Activated naive CD4-positive, alpha-beta T cell treated with anti-CD3 and anti-CD28 coated beads for 36 hours (primary cell): ENCODE results near the gene CHDH. TPM values are rescaled to one million over a fixed set of nuclear protein-coding genes. Genes with fewer than 3 reads are reported as not detected.

Source experiments
- CTCF ChIA-PET: fragments of 350-600 bp; sonication (Branson Sonifier 250); formaldehyde crosslinking; loops from one replicate; lab custom pipeline; 2021; ENCODE audit warnings: antibody characterized with exemption; lab: Charles Lee
- DNase-seq: peaks from one replicate; pipeline ENCODE4 v3.0.0-alpha.2; 2020
- H3K27ac Mint-ChIP-seq: one replicate; pipeline ENCODE4 v1.8.0; 2021; ENCODE audit warnings: mild to moderate bottlenecking, mixed read lengths
- H3K27me3 Mint-ChIP-seq: one replicate; pipeline ENCODE4 v1.8.0; 2021; ENCODE audit warnings: low read depth, mixed read lengths
- H3K36me3 Mint-ChIP-seq: one replicate; pipeline ENCODE4 v1.8.0; 2021; ENCODE audit warnings: low read depth, mixed read lengths
- H3K4me1 Mint-ChIP-seq: one replicate; pipeline ENCODE4 v1.8.0; 2021; ENCODE audit warnings: low read depth, mixed read lengths
- H3K4me3 Mint-ChIP-seq: one replicate; pipeline ENCODE4 v1.8.0; 2021; ENCODE audit warnings: mild to moderate bottlenecking, moderate library complexity, mixed read lengths
- H3K9me3 Mint-ChIP-seq: one replicate; pipeline ENCODE4 v1.8.0; 2021; ENCODE audit warnings: mixed read lengths
- intact Hi-C: fragments of 100-400 bp; cut with micrococcal nuclease; formaldehyde crosslinking; loops from one replicate; pipeline ENCODE4 v1.15.1; 2023
- total RNA-seq, 2 experiments: library from RNA; stranded (reverse); gene quantifications; one replicate each; pipeline ENCODE4 v1.2.3, GENCODE V29; 2021

The CHDH gene
- total RNA-seq, 2 experiments from 2014 or later, result 0.12 to 0.35 TPM

DNA sequence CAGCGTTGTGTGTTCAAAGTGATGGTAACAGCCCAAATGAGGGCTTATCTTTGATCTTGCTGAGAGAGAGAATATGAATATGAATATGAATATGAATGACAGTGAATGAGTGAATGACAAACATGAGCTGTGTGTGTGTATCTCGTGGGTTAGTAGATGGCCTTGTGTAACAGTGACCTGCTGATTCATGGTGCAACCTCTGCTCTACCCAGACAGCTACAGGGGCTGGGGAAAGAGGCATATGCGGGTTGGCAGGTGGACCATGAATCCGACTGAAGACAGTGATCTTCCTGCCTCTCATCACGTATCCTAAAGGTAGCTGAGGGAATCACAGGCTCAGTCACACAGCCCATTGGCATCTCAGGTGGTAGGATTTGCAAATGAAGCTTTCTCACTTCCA is 58.2 kb downstream of the CHDH start:
- no peaks in the 10 kb centered on the region for H3K4me1 Mint-ChIP-seq
- H3K4me3 Mint-ChIP-seq, result no peak overlapping the region
- H3K36me3 Mint-ChIP-seq, result no peaks in the 10 kb centered on the region
- no peaks in the 10 kb centered on the region for H3K27me3 Mint-ChIP-seq
- CTCF ChIA-PET, result no interaction called here
- DNase-seq, result no peak
- intact Hi-C loops, result no loop called here
- H3K27ac Mint-ChIP-seq, result no peak overlapping the region
- no peaks in the 10 kb centered on the region for H3K9me3 Mint-ChIP-seq

DNA sequence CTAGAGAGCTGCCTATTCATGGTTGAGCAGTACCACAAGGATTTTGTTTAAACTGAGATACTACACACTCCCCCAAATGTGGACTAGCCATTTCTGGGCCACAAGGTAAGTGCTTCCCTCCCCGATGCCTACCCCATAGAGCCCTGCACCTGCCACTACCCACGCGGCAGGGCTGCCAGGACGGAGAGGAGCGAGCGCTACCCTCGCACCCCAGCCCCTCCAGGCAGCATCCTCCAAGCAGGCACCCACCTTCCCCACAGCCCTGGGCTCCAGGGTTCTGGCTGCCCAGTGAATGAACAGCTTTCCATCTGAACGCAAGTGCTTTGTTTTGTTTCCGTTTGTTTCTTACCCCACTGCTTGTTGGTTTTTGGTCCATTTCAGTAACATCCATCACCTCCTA is 59.2 kb downstream of the CHDH start:
- Mint-ChIP-seq H3K9me3 (no peaks in the 10 kb centered on the region), H3K27me3 (no peaks in the 10 kb centered on the region), H3K4me1 (no peaks in the 10 kb centered on the region), H3K36me3 (no peaks in the 10 kb centered on the region), H3K4me3 (no peak overlapping the region), H3K27ac (no peak overlapping the region)
- intact Hi-C loops, result no loop called here
- CTCF ChIA-PET, result no interaction called here
- no peak for DNase-seq

DNA sequence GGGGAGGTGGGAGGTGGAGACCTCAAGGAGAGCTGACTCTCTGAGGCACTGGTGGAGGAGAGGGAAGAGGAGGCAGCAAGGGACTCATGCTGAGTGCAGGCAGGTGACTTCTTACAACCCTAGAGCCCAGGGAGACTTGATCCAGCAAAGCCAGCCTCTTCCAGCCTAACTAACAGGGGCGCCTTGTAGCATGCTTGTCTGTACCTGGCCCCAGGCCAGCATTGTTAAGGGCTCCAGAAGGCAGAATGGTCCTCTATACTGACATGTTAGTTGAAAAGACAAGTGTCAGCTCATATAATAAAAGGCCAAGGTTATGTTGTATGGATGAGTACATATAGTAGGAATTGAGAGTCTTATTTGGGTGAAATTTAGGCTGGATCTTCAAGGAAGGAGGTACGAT is 65.4 kb downstream of the CHDH start:
- no peak overlapping the region for H3K27ac Mint-ChIP-seq

DNA sequence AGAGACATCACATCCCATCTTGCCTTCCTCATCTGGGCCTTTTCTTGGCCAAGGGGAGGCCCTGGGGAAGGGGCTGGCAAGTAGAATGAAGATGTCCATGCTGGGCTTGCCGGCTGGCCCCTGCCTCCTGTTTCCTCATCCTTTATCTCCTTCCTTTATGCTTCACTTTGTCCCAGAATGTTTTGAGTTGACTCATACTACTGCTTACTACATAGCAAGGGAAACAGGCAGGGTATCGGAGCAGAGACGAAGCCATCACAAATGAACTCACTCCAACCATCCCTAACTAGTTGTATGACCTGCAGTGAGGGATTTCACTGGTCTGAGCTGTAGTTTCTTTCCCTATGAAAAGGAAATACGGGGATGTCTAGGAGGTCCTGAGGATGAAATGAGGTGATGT is 66.0 kb downstream of the CHDH start:
- H3K4me1 Mint-ChIP-seq, result no peaks in the 10 kb centered on the region
- CTCF ChIA-PET, result no interaction called here
- no peaks in the 10 kb centered on the region for H3K36me3 Mint-ChIP-seq
- intact Hi-C loops, result no loop called here
- no peaks in the 10 kb centered on the region for H3K9me3 Mint-ChIP-seq
- no peak for DNase-seq
- H3K27ac Mint-ChIP-seq, result no peak overlapping the region
- H3K4me3 Mint-ChIP-seq, result no peak overlapping the region
- H3K27me3 Mint-ChIP-seq, result no peaks in the 10 kb centered on the region

More for the DNA sequence above, 65.4 kb downstream of the CHDH start:
- H3K4me3 Mint-ChIP-seq, result no peak overlapping the region
- H3K27me3 Mint-ChIP-seq, result no peaks in the 10 kb centered on the region
- intact Hi-C loops, result no loop called here
- CTCF ChIA-PET, result no interaction called here
- H3K4me1 Mint-ChIP-seq, result no peaks in the 10 kb centered on the region
- H3K36me3 Mint-ChIP-seq, result no peaks in the 10 kb centered on the region
- H3K9me3 Mint-ChIP-seq, result no peaks in the 10 kb centered on the region
- no peak for DNase-seq

DNA sequence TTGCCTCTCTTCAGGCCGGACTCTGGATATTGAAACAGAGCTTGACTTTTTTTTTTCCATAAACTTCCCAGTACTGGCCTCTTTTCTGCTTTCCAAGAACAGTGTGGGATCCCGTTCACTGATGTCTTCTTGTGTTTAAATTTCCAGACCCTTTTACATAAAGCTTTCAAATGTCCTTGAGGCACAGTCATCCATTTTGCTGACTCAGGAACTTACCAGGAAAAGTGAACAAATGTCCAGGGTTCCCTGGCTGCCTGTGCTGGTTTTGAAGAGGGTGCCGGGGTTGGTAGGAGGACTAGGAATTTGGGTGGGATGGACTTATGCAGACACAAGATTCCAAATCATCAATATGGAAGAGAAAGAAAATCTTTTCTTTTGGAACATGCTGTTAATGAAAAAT is 68.1 kb downstream of the CHDH start:
- Mint-ChIP-seq H3K4me1 (no peaks in the 10 kb centered on the region), H3K9me3 (no peaks in the 10 kb centered on the region), H3K4me3 (no peak overlapping the region), H3K27me3 (no peaks in the 10 kb centered on the region), H3K27ac (no peak overlapping the region), H3K36me3 (no peaks in the 10 kb centered on the region)
- intact Hi-C loops, result no loop called here
- DNase-seq, result no peak
- CTCF ChIA-PET, result no interaction called here

DNA sequence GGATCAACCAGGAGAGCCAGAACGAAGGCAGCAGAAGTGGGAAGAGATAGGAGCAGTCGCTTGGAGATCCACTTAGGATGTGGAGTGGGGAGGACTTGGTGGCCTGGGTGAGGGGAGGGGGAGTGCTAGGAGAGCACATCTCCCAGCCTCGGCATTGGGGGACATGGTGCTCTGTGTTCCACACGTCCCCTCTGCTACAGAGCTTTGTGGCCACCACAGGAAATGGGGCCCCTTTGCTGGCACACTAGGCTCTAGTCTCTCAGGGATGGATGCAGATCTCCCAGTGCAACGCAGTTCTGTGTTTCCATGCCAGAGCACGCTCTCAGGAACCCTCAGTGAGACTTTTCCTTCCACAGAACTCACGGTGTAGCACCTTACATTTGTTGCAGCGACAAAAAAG is 68.8 kb downstream of the CHDH start:
- Mint-ChIP-seq H3K4me3 (no peak overlapping the region), H3K27me3 (no peaks in the 10 kb centered on the region), H3K9me3 (no peaks in the 10 kb centered on the region), H3K27ac (no peak overlapping the region), H3K36me3 (no peaks in the 10 kb centered on the region), H3K4me1 (no peaks in the 10 kb centered on the region)
- CTCF ChIA-PET, result no interaction called here
- no peak for DNase-seq
- intact Hi-C loops, result no loop called here

DNA sequence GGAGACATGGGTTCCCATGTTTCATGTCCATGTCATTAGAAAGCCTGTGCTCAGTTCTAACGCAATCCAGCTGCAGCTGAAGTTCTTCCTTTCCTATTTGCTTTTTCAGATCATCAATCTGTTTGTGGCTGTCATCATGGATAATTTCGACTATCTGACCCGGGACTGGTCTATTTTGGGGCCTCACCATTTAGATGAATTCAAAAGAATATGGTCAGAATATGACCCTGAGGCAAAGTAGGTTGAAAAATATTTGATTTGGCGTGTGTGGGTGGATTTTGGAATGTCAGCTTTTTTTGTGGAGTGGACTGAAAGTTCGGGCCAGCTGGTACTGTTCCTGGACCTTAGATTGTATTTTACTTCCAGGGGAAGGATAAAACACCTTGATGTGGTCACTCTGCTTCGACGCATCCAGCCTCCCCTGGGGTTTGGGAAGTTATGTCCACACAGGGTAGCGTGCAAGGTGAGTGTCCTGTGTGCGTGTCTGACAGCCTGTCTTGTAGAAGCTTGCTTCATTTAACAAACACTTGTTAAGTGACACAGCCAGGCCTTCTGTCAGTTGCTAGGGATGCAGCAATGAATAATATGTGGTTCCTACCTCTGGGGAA is 69.6 kb downstream of the CHDH start:
- CTCF ChIA-PET, result no interaction called here
- no peaks in the 10 kb centered on the region for H3K4me1 Mint-ChIP-seq
- H3K4me3 Mint-ChIP-seq, result no peak overlapping the region
- no peaks in the 10 kb centered on the region for H3K9me3 Mint-ChIP-seq
- H3K27me3 Mint-ChIP-seq, result no peaks in the 10 kb centered on the region
- H3K27ac Mint-ChIP-seq, result no peak overlapping the region
- intact Hi-C loops, result no loop called here
- no peak for DNase-seq
- H3K36me3 Mint-ChIP-seq, result no peaks in the 10 kb centered on the region

DNA sequence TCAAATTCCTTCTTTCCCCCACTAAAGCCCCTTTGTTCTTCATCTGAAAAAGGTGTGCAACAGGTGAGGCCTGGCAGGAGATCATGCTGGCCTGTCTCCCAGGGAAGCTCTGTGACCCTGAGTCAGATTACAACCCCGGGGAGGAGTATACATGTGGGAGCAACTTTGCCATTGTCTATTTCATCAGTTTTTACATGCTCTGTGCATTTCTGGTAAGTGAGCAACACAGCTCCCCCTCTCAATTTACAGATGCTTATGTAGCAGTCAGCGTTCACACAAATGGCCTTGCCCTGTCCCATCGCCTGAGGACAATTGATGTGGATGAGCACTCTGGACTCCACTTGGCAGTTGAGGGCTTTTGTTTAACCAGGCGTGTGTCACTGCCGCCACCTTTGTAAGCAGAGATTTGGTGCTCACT is 70.4 kb downstream of the CHDH start:
- no peaks in the 10 kb centered on the region for H3K4me1 Mint-ChIP-seq
- H3K27ac Mint-ChIP-seq, result no peak overlapping the region
- intact Hi-C loops, result no loop called here
- no peaks in the 10 kb centered on the region for H3K36me3 Mint-ChIP-seq
- H3K27me3 Mint-ChIP-seq, result no peaks in the 10 kb centered on the region
- H3K4me3 Mint-ChIP-seq, result no peak overlapping the region
- no peak for DNase-seq
- CTCF ChIA-PET, result no interaction called here
- no peaks in the 10 kb centered on the region for H3K9me3 Mint-ChIP-seq

DNA sequence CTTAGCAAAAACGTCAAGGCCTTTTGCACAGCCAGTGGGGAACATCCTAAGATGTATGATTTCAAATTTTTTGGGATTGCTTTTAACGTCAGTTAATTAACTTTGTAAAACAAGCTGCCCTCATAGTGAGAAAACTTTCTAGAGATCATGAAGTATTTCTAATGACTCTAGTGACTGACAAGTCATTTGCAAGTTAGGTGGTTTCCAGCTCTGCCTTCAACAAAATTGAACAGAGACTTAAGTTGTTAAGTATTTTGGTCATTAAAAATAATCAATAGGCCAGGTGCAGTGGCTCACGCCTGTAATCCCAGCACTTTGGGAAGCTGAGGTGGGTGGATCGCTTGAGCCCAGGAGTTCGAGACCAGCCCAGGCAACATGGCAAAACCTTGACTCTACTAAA is 71.2 kb downstream of the CHDH start:
- Mint-ChIP-seq H3K4me3 (no peak overlapping the region), H3K4me1 (no peaks in the 10 kb centered on the region), H3K9me3 (no peaks in the 10 kb centered on the region), H3K27ac (no peak overlapping the region), H3K36me3 (no peaks in the 10 kb centered on the region), H3K27me3 (no peaks in the 10 kb centered on the region)
- CTCF ChIA-PET, result no interaction called here
- no peak for DNase-seq
- intact Hi-C loops, result no loop called here

DNA sequence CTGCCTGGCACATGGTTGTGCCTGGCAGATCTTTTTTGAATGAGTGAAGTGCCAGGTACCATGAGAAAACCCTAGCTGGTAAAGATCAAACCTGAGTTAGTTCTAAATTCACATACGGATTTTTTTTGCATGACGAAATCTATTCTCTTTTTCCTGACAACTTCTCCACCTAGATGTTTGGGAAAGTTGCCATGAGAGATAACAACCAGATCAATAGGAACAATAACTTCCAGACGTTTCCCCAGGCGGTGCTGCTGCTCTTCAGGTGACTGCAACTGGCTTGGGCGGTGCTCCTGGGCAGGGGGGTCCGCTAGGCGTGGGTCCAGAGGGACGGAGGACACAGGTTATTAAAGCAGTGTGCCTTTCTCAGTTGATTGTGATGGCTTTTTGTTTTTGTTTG is 71.8 kb downstream of the CHDH start:
- intact Hi-C loops, result no loop called here
- Mint-ChIP-seq H3K36me3 (no peaks in the 10 kb centered on the region), H3K4me1 (no peaks in the 10 kb centered on the region), H3K9me3 (no peaks in the 10 kb centered on the region), H3K27ac (no peak overlapping the region), H3K4me3 (no peak overlapping the region), H3K27me3 (no peaks in the 10 kb centered on the region)
- no peak for DNase-seq
- CTCF ChIA-PET, result no interaction called here

DNA sequence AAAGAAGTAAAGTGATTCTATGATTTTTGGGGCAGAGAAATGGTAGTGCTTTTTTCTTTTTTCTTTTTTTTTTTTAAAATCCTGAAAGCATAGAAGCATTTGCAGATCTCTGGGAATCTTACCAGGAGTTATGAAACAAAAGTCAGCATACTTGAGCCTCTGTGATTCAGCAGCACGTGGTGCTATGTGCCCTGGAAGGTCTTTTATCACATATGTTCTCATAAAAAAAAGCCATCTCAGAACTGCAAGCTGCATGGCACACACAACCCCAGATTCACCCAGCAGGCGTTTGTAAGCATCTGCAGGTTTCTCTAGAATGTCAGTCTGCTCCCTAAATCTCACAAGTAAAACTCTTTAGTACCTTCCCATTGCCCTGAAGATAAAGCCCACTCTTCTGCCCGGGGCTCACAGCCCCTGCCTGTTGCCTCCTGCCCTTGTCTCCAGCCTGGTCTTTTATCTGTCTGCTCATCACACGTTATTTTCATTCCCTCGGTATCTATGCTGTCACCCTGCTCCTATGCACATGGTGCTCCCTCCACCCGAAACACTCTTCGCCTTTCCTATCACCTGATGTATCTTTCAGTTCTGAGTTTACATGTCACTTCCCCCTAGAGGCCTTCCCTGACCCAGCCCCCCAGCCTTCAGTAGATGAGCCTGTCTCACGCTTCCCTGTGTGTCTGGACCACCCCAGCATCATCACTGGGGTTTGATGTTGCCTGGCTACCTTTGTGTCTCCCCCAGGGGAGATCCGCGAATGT is 72.4 kb downstream of the CHDH start:
- H3K4me1 Mint-ChIP-seq, result no peaks in the 10 kb centered on the region
- intact Hi-C loops, result no loop called here
- no peak for DNase-seq
- no peaks in the 10 kb centered on the region for H3K27me3 Mint-ChIP-seq
- no peaks in the 10 kb centered on the region for H3K9me3 Mint-ChIP-seq
- H3K36me3 Mint-ChIP-seq, result no peaks in the 10 kb centered on the region
- no peak overlapping the region for H3K27ac Mint-ChIP-seq
- H3K4me3 Mint-ChIP-seq, result no peak overlapping the region
- CTCF ChIA-PET, result no interaction called here

DNA sequence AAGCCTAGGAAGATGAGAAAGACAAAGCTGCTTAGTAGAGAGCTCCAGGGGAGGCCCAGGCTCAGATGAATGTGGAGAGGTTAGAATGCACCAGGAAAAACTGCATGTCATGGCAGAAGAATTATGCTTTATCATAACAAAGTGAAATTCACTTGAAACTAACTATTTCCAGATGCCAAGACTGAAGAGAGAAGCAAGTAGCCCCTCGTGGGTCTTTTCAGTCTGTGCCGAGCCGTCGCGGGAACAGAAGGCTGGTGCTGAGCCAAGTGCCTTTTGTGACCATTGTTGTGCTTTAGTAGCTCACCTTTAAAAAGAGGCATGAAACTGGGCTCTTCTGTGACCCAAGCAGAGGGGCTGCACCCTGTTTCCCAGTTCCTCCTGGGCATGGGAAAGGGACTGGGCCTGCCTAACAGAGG is 73.2 kb downstream of the CHDH start:
- CTCF ChIA-PET, result no interaction called here
- no peak overlapping the region for H3K4me3 Mint-ChIP-seq
- H3K27ac Mint-ChIP-seq, result no peak overlapping the region
- H3K4me1 Mint-ChIP-seq, result no peaks in the 10 kb centered on the region
- DNase-seq, result no peak
- H3K27me3 Mint-ChIP-seq, result no peaks in the 10 kb centered on the region
- no peaks in the 10 kb centered on the region for H3K9me3 Mint-ChIP-seq
- no peaks in the 10 kb centered on the region for H3K36me3 Mint-ChIP-seq
- intact Hi-C loops, result no loop called here

DNA sequence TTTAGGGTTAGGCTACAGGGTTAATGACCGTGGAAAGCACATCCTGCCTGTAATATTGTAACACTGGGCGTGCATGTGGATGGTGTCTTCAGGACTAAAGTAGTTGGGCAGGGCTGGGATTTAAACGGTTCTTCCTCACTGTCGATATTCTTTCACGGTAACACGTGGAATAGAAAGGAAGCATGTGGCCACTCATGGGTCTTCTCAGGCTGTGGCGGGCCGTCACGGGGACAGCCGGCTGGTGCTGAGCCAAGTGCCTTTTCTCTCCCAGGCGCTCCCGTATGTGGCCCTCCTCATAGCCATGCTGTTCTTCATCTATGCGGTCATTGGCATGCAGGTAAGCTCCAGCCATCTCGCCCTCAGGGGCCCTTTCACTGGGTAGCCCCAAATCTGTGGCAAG is 73.7 kb downstream of the CHDH start:
- Mint-ChIP-seq H3K4me1 (no peaks in the 10 kb centered on the region), H3K9me3 (no peaks in the 10 kb centered on the region), H3K4me3 (no peak overlapping the region), H3K27ac (no peak overlapping the region), H3K36me3 (no peaks in the 10 kb centered on the region), H3K27me3 (no peaks in the 10 kb centered on the region)
- CTCF ChIA-PET, result no interaction called here
- DNase-seq, result no peak
- intact Hi-C loops, result no loop called here
